ENCODE results near the gene SMCO2. TPM values are rescaled to one million over a fixed set of nuclear protein-coding genes. Genes with fewer than 3 reads are reported as not detected.

The SMCO2 gene
- total and polyA plus RNA-seq, 2 of the 8 experiments (the other 6 are each of a cell fraction or from before 2014, with no cell fraction given) = 0.24 to 0.80 TPM

DNA sequence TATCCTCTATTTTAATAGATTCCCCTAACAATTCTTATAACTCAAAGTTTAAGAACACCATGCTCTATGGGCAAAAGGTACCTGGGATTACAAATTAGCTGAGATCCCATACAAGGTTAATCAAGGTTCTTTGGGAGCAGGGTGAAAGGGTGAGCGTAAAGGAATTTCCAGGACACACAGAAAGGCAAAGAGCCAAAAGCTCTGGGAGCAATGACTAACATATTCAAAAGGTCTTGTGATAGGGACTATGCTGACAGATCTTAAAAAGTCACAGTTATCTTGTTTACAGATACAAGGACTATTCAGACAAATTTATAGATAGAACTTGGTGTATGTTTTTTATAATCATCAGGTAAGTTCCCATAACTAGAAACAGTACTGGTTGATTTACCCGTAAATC is 58.0 kb downstream of the SMCO2 start:
- H3K23ac ChIP-seq (ENCODE audit: insufficient read length) = no peak overlapping the region
- no peak overlapping the region for H3K9ac ChIP-seq (replicated peaks in 1 of 4; ENCODE audit: extremely low read depth in 1 of 4, low read depth in 3 of 4, low read length in 3 of 4)
- DNase-seq (ENCODE audit: low read depth in 1 of 2, low spot score in 2 of 2) (no peak), FAIRE-seq (no peak)
- no peak overlapping the region for H3K4me3 ChIP-seq (ENCODE audit: extremely low read depth in 1 of 4, insufficient read depth in 2 of 4, low read depth in 3 of 4, low read length in 4 of 4)
- H4K5ac ChIP-seq (ENCODE audit: insufficient read length, low read depth, low read length) = no peak overlapping the region
- no peak overlapping the region for H3K56ac ChIP-seq (replicated peaks; ENCODE audit: insufficient read length, low read depth, low read length)
- no peaks in the 10 kb centered on the region for H3K79me2 ChIP-seq (ENCODE audit: control insufficient read depth in 1 of 2, insufficient read depth in 2 of 2, low read length in 2 of 2)
- no peak overlapping the region for H2BK5ac ChIP-seq (ENCODE audit: low read depth, low read length)
- H3K27ac ChIP-seq (ENCODE audit: low read depth, low read length) = no peak overlapping the region
- no peaks in the 10 kb centered on the region; a peak in 2 of 7 replicates for H3K4me1 ChIP-seq (replicated peaks in 1 of 4; ENCODE audit: control insufficient read depth in 3 of 4, insufficient read depth in 4 of 4, low read length in 3 of 4)
- H3K79me1 ChIP-seq (ENCODE audit: low read depth, low read length) = no peaks in the 10 kb centered on the region
- ChIA-PET POLR2A (ENCODE audit: partially characterized antibody) (interaction anchor here (0.9 kb wide), 1 partner anchor 9 kb away, joined by 3 read pairs; no protein-coding TSS in a partner anchor), CTCF (ENCODE audit: partially characterized antibody) (interaction anchor here (1.3 kb wide), 1 partner anchor 10 kb away, joined by 3 read pairs; no protein-coding TSS in a partner anchor)
- H2AFZ ChIP-seq (ENCODE audit: low read length) = no peak overlapping the region
- H2BK20ac ChIP-seq (ENCODE audit: low read length) = no peak overlapping the region
- H3K14ac ChIP-seq (ENCODE audit: insufficient read length) = no peak overlapping the region
- no peak overlapping the region for H3K4me2 ChIP-seq (ENCODE audit: insufficient read depth in 1 of 2, low read depth in 2 of 2, low read length in 2 of 2)
- no peak overlapping the region for H3K18ac ChIP-seq (ENCODE audit: extremely low read depth, low read length)
- no peak overlapping the region for H4K8ac ChIP-seq (ENCODE audit: extremely low read depth, insufficient read depth, low read length)
- no peak overlapping the region for H3K4ac ChIP-seq (replicated peaks; ENCODE audit: insufficient read length, low read depth, low read length)
- no peaks in the 10 kb centered on the region for H3K23me2 ChIP-seq (ENCODE audit: low read depth, low read length)
- no peaks in the 10 kb centered on the region for H4K20me1 ChIP-seq (replicated peaks in 1 of 2; ENCODE audit: control insufficient read depth in 1 of 2, insufficient read depth in 2 of 2, low read length in 2 of 2)
- H2BK15ac ChIP-seq (ENCODE audit: low read length) = no peak overlapping the region
- no peaks in the 10 kb centered on the region for H3K9me3 ChIP-seq (ENCODE audit: insufficient read depth in 2 of 2, low read depth in 1 of 2, low read length in 1 of 2)
- no peaks in the 10 kb centered on the region for H3K27me3 ChIP-seq (replicated peaks in 1 of 4; ENCODE audit: control insufficient read depth in 3 of 4, extremely low read depth in 1 of 4, insufficient read depth in 3 of 4, low read length in 3 of 4)
- H4K91ac ChIP-seq (replicated peaks; ENCODE audit: insufficient read length, low read length) = no peak overlapping the region
- H2BK12ac ChIP-seq (ENCODE audit: low read depth, low read length) = no peak overlapping the region
- no peak overlapping the region for H2AK5ac ChIP-seq (ENCODE audit: low read depth, low read length)
- no peak overlapping the region for H2BK120ac ChIP-seq (replicated peaks; ENCODE audit: low read depth, low read length)
- TF ChIP-seq TAF1 (IDR thresholded peaks at IDR 0.05; ENCODE audit: low read depth, low read length) (no peak), EGR1 (IDR thresholded peaks at IDR 0.05; ENCODE audit: borderline replicate concordance, low read depth, low read length) (no peak), SP2 (IDR thresholded peaks at IDR 0.05; ENCODE audit: low read length) (no peak), RXRA (IDR thresholded peaks at IDR 0.05; ENCODE audit: insufficient read depth, low read depth, low read length) (no peak), CBX8 (IDR thresholded peaks at IDR 0.05; ENCODE audit: borderline replicate concordance, low read depth, low read length) (no peak), GABPA (IDR thresholded peaks at IDR 0.05; ENCODE audit: borderline replicate concordance, insufficient read depth, low read length) (no peak), ASH2L (IDR thresholded peaks at IDR 0.05; ENCODE audit: low read length) (no peak)
- TF ChIP-seq, protein P1, sequence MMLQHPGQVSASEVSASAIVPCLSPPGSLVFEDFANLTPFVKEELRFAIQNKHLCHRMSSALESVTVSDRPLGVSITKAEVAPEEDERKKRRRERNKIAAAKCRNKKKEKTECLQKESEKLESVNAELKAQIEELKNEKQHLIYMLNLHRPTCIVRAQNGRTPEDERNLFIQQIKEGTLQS (IDR thresholded peaks at IDR 0.05; ENCODE audit: insufficient read depth, low read depth, low read length) = no peak
- TF ChIP-seq, protein P2, sequence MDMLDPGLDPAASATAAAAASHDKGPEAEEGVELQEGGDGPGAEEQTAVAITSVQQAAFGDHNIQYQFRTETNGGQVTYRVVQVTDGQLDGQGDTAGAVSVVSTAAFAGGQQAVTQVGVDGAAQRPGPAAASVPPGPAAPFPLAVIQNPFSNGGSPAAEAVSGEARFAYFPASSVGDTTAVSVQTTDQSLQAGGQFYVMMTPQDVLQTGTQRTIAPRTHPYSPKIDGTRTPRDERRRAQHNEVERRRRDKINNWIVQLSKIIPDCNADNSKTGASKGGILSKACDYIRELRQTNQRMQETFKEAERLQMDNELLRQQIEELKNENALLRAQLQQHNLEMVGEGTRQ (IDR thresholded peaks at IDR 0.05; ENCODE audit: low read length) = no peak
- no peaks in the 10 kb centered on the region for H3K36me3 ChIP-seq (ENCODE audit: control insufficient read depth in 2 of 4, insufficient read depth in 4 of 4, low read length in 3 of 4)
- WGBS, 2 experiments (ENCODE audit: extremely low coverage in 1 of 2, insufficient coverage in 1 of 2, insufficient read length in 1 of 2, insufficient replicate concordance in 2 of 2, low coverage in 1 of 2, low lambda C conversion rate in 2 of 2, missing lambda C conversion rate in 1 of 2) = 94% methylated on average over 2 of the region's 2 CpGs; no CpG with 5 or more reads in 1 of the 2 experiments

Data from H1 (cell line).